Measurements from ENCODE around the gene DTYMK.

The DTYMK gene

GRCh38 chr2:241645915-241646645, 40.5 kb downstream of the DTYMK start:
- no peak for DNase-seq

GRCh38 chr2:241645056-241645914, 41.3 kb downstream of the DTYMK start:
- no peak for DNase-seq

- DNase-seq, result no peak
Observed at GRCh38 chr2:241641631-241642030, 45.0 kb downstream of the DTYMK start.

- no peak for DNase-seq
Observed at GRCh38 chr2:241640165-241640795, 46.3 kb downstream of the DTYMK start.

- DNase-seq, result peak; percentile 26
Observed at GRCh38 chr2:241639385-241639784, 47.2 kb downstream of the DTYMK start.

- no peak for DNase-seq
Observed at GRCh38 chr2:241638940-241639339, 47.7 kb downstream of the DTYMK start.

GRCh38 chr2:241637795-241638660, 48.6 kb downstream of the DTYMK start:
- DNase-seq, result peak; percentile 43

GRCh38 chr2:241637018-241637794, 49.4 kb downstream of the DTYMK start, which contains the start of the genes ATG4B and THAP4:
Gene ATG4B, plus strand, starts transcription at chr2:241637693. Its CDS starts 22 bp downstream, at chr2:241637715.
Gene THAP4, minus strand, starts transcription at chr2:241637158. Its CDS starts 141 bp downstream, at chr2:241637017.
- peak; percentile 89 for DNase-seq

GRCh38 chr2:241636182-241637017, 50.2 kb downstream of the DTYMK start:
- peak; percentile 64 for DNase-seq

GRCh38 chr2:241635756-241636155, 50.9 kb downstream of the DTYMK start:
- peak; percentile 15 for DNase-seq

- DNase-seq, result no peak
Observed at GRCh38 chr2:241633561-241633960, 53.1 kb downstream of the DTYMK start.

- DNase-seq, result no peak
Observed at GRCh38 chr2:241632478-241633325, 53.9 kb downstream of the DTYMK start.

- no peak for DNase-seq
Observed at GRCh38 chr2:241629762-241630435, 56.7 kb downstream of the DTYMK start.

- DNase-seq, result no peak
Observed at GRCh38 chr2:241627675-241628074, 58.9 kb downstream of the DTYMK start.

Data from hematopoietic multipotent progenitor cell treated with erythropoietin and hydrocortisone succinate and interleukin-3 and kit ligand, for 6 days (in vitro differentiated cells).